ENCODE data around the gene ARAP2.

Gene ARAP2

GRCh38 chr4:36133086-36133485 is 111.2 kb downstream of the ARAP2 start:
- Histone ChIP-seq H3K36me3 (ENCODE audit: insufficient read depth, low read depth, low read length) (no peaks in the 10 kb centered on the region), H3K27ac (ENCODE audit: low read length) (no peak overlapping the region), H3K27me3 (ENCODE audit: insufficient read depth, low read length) (no peaks in the 10 kb centered on the region), H3K4me1 (ENCODE audit: insufficient read depth, low read length) (peaks cover 10% of the 10 kb centered on the region; the same call in 1 of the 2 replicates), H3K9me3 (ENCODE audit: insufficient read depth, low read depth, low read length) (no peaks in the 10 kb centered on the region), H3K4me3 (ENCODE audit: low read length) (no peak overlapping the region), H3K9ac (ENCODE audit: low read depth, low read length) (no peak overlapping the region)

GRCh38 chr4:36130641-36131040 is 113.7 kb downstream of the ARAP2 start:
- no peaks in the 10 kb centered on the region for H3K27me3 ChIP-seq (ENCODE audit: insufficient read depth, low read length)
- no peaks in the 10 kb centered on the region for H3K36me3 ChIP-seq (ENCODE audit: insufficient read depth, low read depth, low read length)
- H3K9ac ChIP-seq (ENCODE audit: low read depth, low read length) = no peak overlapping the region

GRCh38 chr4:36128689-36129088 is 115.6 kb downstream of the ARAP2 start:
- Histone ChIP-seq H3K4me3 (ENCODE audit: low read length) (no peak overlapping the region), H3K4me1 (ENCODE audit: insufficient read depth, low read length) (peaks cover 13% of the 10 kb centered on the region; the same call in 1 of the 2 replicates), H3K27ac (ENCODE audit: low read length) (no peak overlapping the region)

More at GRCh38 chr4:36130641-36131040, 113.7 kb downstream of the ARAP2 start:
- no peak overlapping the region for H3K27ac ChIP-seq (ENCODE audit: low read length)
- no peak overlapping the region for H3K4me3 ChIP-seq (ENCODE audit: low read length)
- no peaks in the 10 kb centered on the region for H3K9me3 ChIP-seq (ENCODE audit: insufficient read depth, low read depth, low read length)
- H3K4me1 ChIP-seq (ENCODE audit: insufficient read depth, low read length) = peaks cover 13% of the 10 kb centered on the region; the same call in 1 of the 2 replicates

GRCh38 chr4:36123906-36124305 is 120.4 kb downstream of the ARAP2 start:
- no peaks in the 10 kb centered on the region for H3K36me3 ChIP-seq (ENCODE audit: insufficient read depth, low read depth, low read length)
- no peaks in the 10 kb centered on the region for H3K9me3 ChIP-seq (ENCODE audit: insufficient read depth, low read depth, low read length)
- H3K4me3 ChIP-seq (ENCODE audit: low read length) = no peak overlapping the region
- H3K4me1 ChIP-seq (ENCODE audit: insufficient read depth, low read length) = peaks cover 11% of the 10 kb centered on the region; the same call in 1 of the 2 replicates
- H3K27ac ChIP-seq (ENCODE audit: low read length) = no peak overlapping the region
- no peak overlapping the region for H3K9ac ChIP-seq (ENCODE audit: low read depth, low read length)
- H3K27me3 ChIP-seq (ENCODE audit: insufficient read depth, low read length) = no peaks in the 10 kb centered on the region

More at GRCh38 chr4:36128689-36129088, 115.6 kb downstream of the ARAP2 start:
- Histone ChIP-seq H3K9me3 (ENCODE audit: insufficient read depth, low read depth, low read length) (no peaks in the 10 kb centered on the region), H3K36me3 (ENCODE audit: insufficient read depth, low read depth, low read length) (no peaks in the 10 kb centered on the region), H3K9ac (ENCODE audit: low read depth, low read length) (no peak overlapping the region), H3K27me3 (ENCODE audit: insufficient read depth, low read length) (no peaks in the 10 kb centered on the region)

- Histone ChIP-seq H3K4me1 (ENCODE audit: insufficient read depth, low read length) (peaks cover 7% of the 10 kb centered on the region; the same call in 1 of the 2 replicates), H3K36me3 (ENCODE audit: insufficient read depth, low read depth, low read length) (no peaks in the 10 kb centered on the region), H3K27ac (ENCODE audit: low read length) (no peak overlapping the region), H3K9me3 (ENCODE audit: insufficient read depth, low read depth, low read length) (no peaks in the 10 kb centered on the region), H3K27me3 (ENCODE audit: insufficient read depth, low read length) (no peaks in the 10 kb centered on the region), H3K4me3 (ENCODE audit: low read length) (no peak overlapping the region), H3K9ac (ENCODE audit: low read depth, low read length) (no peak overlapping the region)
Measured at GRCh38 chr4:36115312-36115711, 129.0 kb downstream of the ARAP2 start.

GRCh38 chr4:36111172-36111571 is 133.1 kb downstream of the ARAP2 start:
- Histone ChIP-seq H3K9ac (ENCODE audit: low read depth, low read length) (no peak overlapping the region), H3K27ac (ENCODE audit: low read length) (no peak overlapping the region), H3K27me3 (ENCODE audit: insufficient read depth, low read length) (no peaks in the 10 kb centered on the region), H3K9me3 (ENCODE audit: insufficient read depth, low read depth, low read length) (no peaks in the 10 kb centered on the region), H3K36me3 (ENCODE audit: insufficient read depth, low read depth, low read length) (no peaks in the 10 kb centered on the region), H3K4me1 (ENCODE audit: insufficient read depth, low read length) (no peaks in the 10 kb centered on the region), H3K4me3 (ENCODE audit: low read length) (no peak overlapping the region)

GRCh38 chr4:36099509-36099908 is 144.8 kb downstream of the ARAP2 start:
- H3K36me3 ChIP-seq (ENCODE audit: insufficient read depth, low read depth, low read length) = no peaks in the 10 kb centered on the region

GRCh38 chr4:36094995-36095394 is 149.3 kb downstream of the ARAP2 start:
- no peaks in the 10 kb centered on the region for H3K9me3 ChIP-seq (ENCODE audit: insufficient read depth, low read depth, low read length)
- H3K36me3 ChIP-seq (ENCODE audit: insufficient read depth, low read depth, low read length) = no peaks in the 10 kb centered on the region
- H3K27me3 ChIP-seq (ENCODE audit: insufficient read depth, low read length) = no peaks in the 10 kb centered on the region
- H3K9ac ChIP-seq (ENCODE audit: low read depth, low read length) = no peak overlapping the region
- no peaks in the 10 kb centered on the region for H3K4me1 ChIP-seq (ENCODE audit: insufficient read depth, low read length)
- no peak overlapping the region for H3K4me3 ChIP-seq (ENCODE audit: low read length)
- no peak overlapping the region for H3K27ac ChIP-seq (ENCODE audit: low read length)

More at GRCh38 chr4:36099509-36099908, 144.8 kb downstream of the ARAP2 start:
- H3K4me1 ChIP-seq (ENCODE audit: insufficient read depth, low read length) = no peaks in the 10 kb centered on the region
- H3K27me3 ChIP-seq (ENCODE audit: insufficient read depth, low read length) = no peaks in the 10 kb centered on the region
- no peak overlapping the region for H3K9ac ChIP-seq (ENCODE audit: low read depth, low read length)
- H3K27ac ChIP-seq (ENCODE audit: low read length) = no peak overlapping the region
- no peak overlapping the region for H3K4me3 ChIP-seq (ENCODE audit: low read length)
- peaks cover 5% of the 10 kb centered on the region; the same call in 1 of the 2 replicates for H3K9me3 ChIP-seq (ENCODE audit: insufficient read depth, low read depth, low read length)

- Histone ChIP-seq H3K4me3 (ENCODE audit: low read length) (no peak overlapping the region), H3K9ac (ENCODE audit: low read depth, low read length) (no peak overlapping the region), H3K36me3 (ENCODE audit: insufficient read depth, low read depth, low read length) (no peaks in the 10 kb centered on the region), H3K27me3 (ENCODE audit: insufficient read depth, low read length) (no peaks in the 10 kb centered on the region), H3K27ac (ENCODE audit: low read length) (no peak overlapping the region), H3K9me3 (ENCODE audit: insufficient read depth, low read depth, low read length) (no peaks in the 10 kb centered on the region), H3K4me1 (ENCODE audit: insufficient read depth, low read length) (no peaks in the 10 kb centered on the region)
Measured at GRCh38 chr4:36091997-36092396, 152.3 kb downstream of the ARAP2 start.

- no peak overlapping the region for H3K27ac ChIP-seq (ENCODE audit: low read length)
- H3K9ac ChIP-seq (ENCODE audit: low read depth, low read length) = no peak overlapping the region
- H3K9me3 ChIP-seq (ENCODE audit: insufficient read depth, low read depth, low read length) = no peaks in the 10 kb centered on the region
- no peak overlapping the region for H3K4me3 ChIP-seq (ENCODE audit: low read length)
- no peaks in the 10 kb centered on the region for H3K27me3 ChIP-seq (ENCODE audit: insufficient read depth, low read length)
- H3K36me3 ChIP-seq (ENCODE audit: insufficient read depth, low read depth, low read length) = no peaks in the 10 kb centered on the region
- H3K4me1 ChIP-seq (ENCODE audit: insufficient read depth, low read length) = no peaks in the 10 kb centered on the region
Measured at GRCh38 chr4:36088542-36088941, 155.8 kb downstream of the ARAP2 start.

GRCh38 chr4:36086261-36086786 is 158.0 kb downstream of the ARAP2 start:
- Histone ChIP-seq H3K27ac (ENCODE audit: low read length) (no peak overlapping the region), H3K9ac (ENCODE audit: low read depth, low read length) (no peak overlapping the region), H3K27me3 (ENCODE audit: insufficient read depth, low read length) (no peaks in the 10 kb centered on the region), H3K9me3 (ENCODE audit: insufficient read depth, low read depth, low read length) (no peaks in the 10 kb centered on the region), H3K4me3 (ENCODE audit: low read length) (no peak overlapping the region), H3K36me3 (ENCODE audit: insufficient read depth, low read depth, low read length) (no peaks in the 10 kb centered on the region), H3K4me1 (ENCODE audit: insufficient read depth, low read length) (no peaks in the 10 kb centered on the region; the same call in 1 of the 2 replicates)

GRCh38 chr4:36082817-36083216 is 161.5 kb downstream of the ARAP2 start:
- Histone ChIP-seq H3K27ac (ENCODE audit: low read length) (no peak overlapping the region), H3K4me1 (ENCODE audit: insufficient read depth, low read length) (no peaks in the 10 kb centered on the region; the same call in 1 of the 2 replicates), H3K36me3 (ENCODE audit: insufficient read depth, low read depth, low read length) (no peaks in the 10 kb centered on the region), H3K9ac (ENCODE audit: low read depth, low read length) (no peak overlapping the region), H3K4me3 (ENCODE audit: low read length) (no peak overlapping the region), H3K9me3 (ENCODE audit: insufficient read depth, low read depth, low read length) (no peaks in the 10 kb centered on the region), H3K27me3 (ENCODE audit: insufficient read depth, low read length) (no peaks in the 10 kb centered on the region)
